ENCODE measurements around the gene SSH2. TPM values are rescaled to one million over a fixed set of nuclear protein-coding genes. Genes with fewer than 3 reads are reported as not detected.

Gene SSH2
- total RNA-seq, 1 experiment from 2014 or later = 8.5 TPM

DNA sequence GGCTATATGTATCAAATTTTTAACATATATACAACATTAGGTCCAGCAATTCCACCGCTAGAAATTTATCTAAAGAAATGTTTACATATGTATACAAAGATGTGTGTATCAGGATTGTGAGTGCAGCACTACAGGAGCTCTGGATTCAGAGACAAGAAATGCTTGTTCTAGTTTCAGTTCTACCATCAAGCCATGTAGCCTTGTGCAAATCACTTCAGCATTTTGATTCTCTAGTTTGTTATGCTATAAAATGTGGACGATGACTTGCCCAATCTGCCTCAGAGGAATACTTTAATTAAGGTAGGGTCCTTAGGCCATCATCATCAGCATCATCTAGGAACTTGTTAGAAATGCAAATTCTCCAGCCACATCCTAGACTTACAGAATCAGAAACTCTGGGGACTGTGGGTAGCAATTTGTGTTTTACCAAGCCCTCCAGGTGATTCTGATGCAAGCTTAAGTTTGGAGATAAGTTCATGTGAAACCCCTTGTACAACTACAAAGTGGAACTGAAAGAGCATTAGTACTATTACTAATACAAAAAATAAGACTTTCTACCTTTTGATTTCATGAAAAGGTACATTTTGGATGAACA, 176.1 kb downstream of the SSH2 start:
- Histone ChIP-seq H3K4me2 (ENCODE audit: low read length) (no peak overlapping the region), H3F3A (ENCODE audit: low read length, unreplicated experiment) (no peaks in the 10 kb centered on the region), H3K4me3 (ENCODE audit: low read length) (no peak overlapping the region), H2AFZ (ENCODE audit: low read length) (no peak overlapping the region), H4K20me1 (ENCODE audit: low read length) (no peaks in the 10 kb centered on the region), H3K9me2 (replicated peaks; ENCODE audit: low read length) (no peaks in the 10 kb centered on the region), H3K36me3 (ENCODE audit: low read depth, low read length) (no peaks in the 10 kb centered on the region), H3K9ac (ENCODE audit: low read length) (no peak overlapping the region), H3K79me2 (ENCODE audit: low read length) (no peaks in the 10 kb centered on the region), H3K27ac (ENCODE audit: low read length) (no peak overlapping the region), H3K9me3 (ENCODE audit: low read length) (no peaks in the 10 kb centered on the region), H3K27me3 (ENCODE audit: low read length) (no peaks in the 10 kb centered on the region), H3K4me1 (ENCODE audit: insufficient read depth, low read length) (peaks cover 9% of the 10 kb centered on the region)
- CTCF ChIA-PET = no interaction called here
- DNase-seq (no peak), ATAC-seq (no peak)
- intact Hi-C loops (cut with micrococcal nuclease) = no loop called here
- POLR2A ChIA-PET (ENCODE audit: unreplicated experiment) = no interaction called here
- TF ChIP-seq EZH2 (IDR thresholded peaks at IDR 0.05; ENCODE audit: low read length, unreplicated experiment) = no peak
- TF ChIP-seq, protein P1, sequence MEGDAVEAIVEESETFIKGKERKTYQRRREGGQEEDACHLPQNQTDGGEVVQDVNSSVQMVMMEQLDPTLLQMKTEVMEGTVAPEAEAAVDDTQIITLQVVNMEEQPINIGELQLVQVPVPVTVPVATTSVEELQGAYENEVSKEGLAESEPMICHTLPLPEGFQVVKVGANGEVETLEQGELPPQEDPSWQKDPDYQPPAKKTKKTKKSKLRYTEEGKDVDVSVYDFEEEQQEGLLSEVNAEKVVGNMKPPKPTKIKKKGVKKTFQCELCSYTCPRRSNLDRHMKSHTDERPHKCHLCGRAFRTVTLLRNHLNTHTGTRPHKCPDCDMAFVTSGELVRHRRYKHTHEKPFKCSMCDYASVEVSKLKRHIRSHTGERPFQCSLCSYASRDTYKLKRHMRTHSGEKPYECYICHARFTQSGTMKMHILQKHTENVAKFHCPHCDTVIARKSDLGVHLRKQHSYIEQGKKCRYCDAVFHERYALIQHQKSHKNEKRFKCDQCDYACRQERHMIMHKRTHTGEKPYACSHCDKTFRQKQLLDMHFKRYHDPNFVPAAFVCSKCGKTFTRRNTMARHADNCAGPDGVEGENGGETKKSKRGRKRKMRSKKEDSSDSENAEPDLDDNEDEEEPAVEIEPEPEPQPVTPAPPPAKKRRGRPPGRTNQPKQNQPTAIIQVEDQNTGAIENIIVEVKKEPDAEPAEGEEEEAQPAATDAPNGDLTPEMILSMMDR (conservative IDR thresholded peaks at IDR 0.05; ENCODE audit: low read depth, low read length) = no peak
- no TSS peak for BruUV-seq (replicated peaks)

DNA sequence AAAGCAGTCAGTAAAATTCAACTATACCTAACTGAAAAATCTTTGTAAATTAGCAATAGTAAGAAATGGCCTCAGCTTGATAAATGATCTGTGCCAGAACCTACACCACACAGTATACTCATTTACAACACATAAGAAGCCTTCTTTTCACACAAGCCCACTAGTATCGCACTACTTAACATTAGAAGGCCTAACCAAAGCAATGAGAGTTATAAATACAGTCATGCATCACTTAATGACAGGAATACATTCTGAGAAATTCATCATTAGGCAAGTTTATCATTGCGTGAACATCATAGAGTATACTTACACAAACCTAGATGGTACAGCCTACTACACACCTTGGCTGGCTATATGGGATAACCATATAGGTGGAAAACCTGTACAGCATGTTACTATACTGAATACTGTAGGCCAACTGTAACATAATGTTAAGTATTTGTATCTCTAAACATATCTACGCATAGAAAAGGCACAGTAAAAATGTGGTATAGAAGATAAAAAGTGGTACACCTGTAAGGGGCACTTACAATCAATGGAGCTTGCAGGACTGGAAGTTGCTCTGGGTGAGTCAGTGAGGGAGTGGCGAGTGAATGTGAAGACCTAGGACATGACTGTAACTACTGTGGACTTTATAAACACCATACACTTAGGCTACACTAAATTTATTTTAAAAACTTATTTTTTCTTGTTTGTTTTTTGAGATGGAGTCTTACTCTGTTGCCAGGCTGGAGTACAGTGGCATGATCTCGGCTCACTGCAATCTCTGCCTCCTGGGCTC, 180.8 kb downstream of the SSH2 start:
- H3K79me2 ChIP-seq (ENCODE audit: low read length) = no peaks in the 10 kb centered on the region
- no peaks in the 10 kb centered on the region for H3K36me3 ChIP-seq (ENCODE audit: low read depth, low read length)
- 0 out of 2 replicates have a peak overlapping the region, but pooled peaks have one; percentile 31 for H3K4me2 ChIP-seq (ENCODE audit: low read length)
- no peak overlapping the region for H3K9ac ChIP-seq (ENCODE audit: low read length)
- CTCF ChIA-PET = interaction anchor here (1.0 kb wide), 1 partner anchor 132 kb away, joined by 3 read pairs; no protein-coding TSS in a partner anchor
- no peak overlapping the region for H2AFZ ChIP-seq (ENCODE audit: low read length)
- H3F3A ChIP-seq (ENCODE audit: low read length, unreplicated experiment) = no peaks in the 10 kb centered on the region
- TF ChIP-seq EZH2 (IDR thresholded peaks at IDR 0.05; ENCODE audit: low read length, unreplicated experiment) = no peak
- TF ChIP-seq, protein P1 (conservative IDR thresholded peaks at IDR 0.05; ENCODE audit: low read depth, low read length) = no peak
- no peaks in the 10 kb centered on the region for H4K20me1 ChIP-seq (ENCODE audit: low read length)
- no peak overlapping the region for H3K4me3 ChIP-seq (ENCODE audit: low read length)
- peak overlapping the region; percentile 16 for H3K27ac ChIP-seq (ENCODE audit: low read length)
- peaks cover 23% of the 10 kb centered on the region for H3K4me1 ChIP-seq (ENCODE audit: insufficient read depth, low read length)
- H3K27me3 ChIP-seq (ENCODE audit: low read length) = no peaks in the 10 kb centered on the region
- H3K9me2 ChIP-seq (replicated peaks; ENCODE audit: low read length) = no peaks in the 10 kb centered on the region
- intact Hi-C loops (cut with micrococcal nuclease) = no loop called here
- no TSS peak for BruUV-seq (replicated peaks)
- no peaks in the 10 kb centered on the region for H3K9me3 ChIP-seq (ENCODE audit: low read length)
- POLR2A ChIA-PET (ENCODE audit: unreplicated experiment) = no interaction called here
- ATAC-seq (peak; percentile 74), DNase-seq (peak; percentile 60)

DNA sequence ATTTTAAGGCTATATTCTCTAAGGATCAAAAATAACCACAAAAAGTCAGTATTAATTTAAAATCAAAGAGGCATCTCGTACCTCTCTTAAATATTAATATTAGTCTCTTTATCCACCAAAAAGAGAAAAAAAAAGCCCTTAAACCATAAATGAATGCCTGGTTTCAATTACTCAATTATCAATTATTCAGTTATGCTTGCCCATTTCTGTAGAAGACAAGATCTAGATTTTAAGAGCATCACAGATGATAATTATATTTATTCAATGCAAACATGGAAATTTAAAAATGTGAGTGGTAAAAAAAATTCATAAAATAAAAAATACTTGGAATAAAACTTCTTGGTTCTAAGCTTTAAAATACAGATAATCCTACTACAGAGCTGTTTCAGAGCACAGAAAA, 181.6 kb downstream of the SSH2 start:
- CTCF ChIA-PET = interaction anchor here (1.0 kb wide), 1 partner anchor 132 kb away, joined by 3 read pairs; no protein-coding TSS in a partner anchor
- H3K4me1 ChIP-seq (ENCODE audit: insufficient read depth, low read length) = peaks cover 26% of the 10 kb centered on the region
- H3K27me3 ChIP-seq (ENCODE audit: low read length) = no peaks in the 10 kb centered on the region
- no peaks in the 10 kb centered on the region for H4K20me1 ChIP-seq (ENCODE audit: low read length)
- no peaks in the 10 kb centered on the region for H3F3A ChIP-seq (ENCODE audit: low read length, unreplicated experiment)
- no peak for DNase-seq
- no peak overlapping the region for H3K4me3 ChIP-seq (ENCODE audit: low read length)
- intact Hi-C loops (cut with micrococcal nuclease) = no loop called here
- no peak overlapping the region for H2AFZ ChIP-seq (ENCODE audit: low read length)
- no TSS peak for BruUV-seq (replicated peaks)
- no peaks in the 10 kb centered on the region for H3K9me2 ChIP-seq (replicated peaks; ENCODE audit: low read length)
- no peaks in the 10 kb centered on the region for H3K79me2 ChIP-seq (ENCODE audit: low read length)
- no peak overlapping the region for H3K4me2 ChIP-seq (ENCODE audit: low read length)
- H3K9ac ChIP-seq (ENCODE audit: low read length) = no peak overlapping the region
- peak overlapping the region; percentile 16; the same call in 1 of the 2 replicates for H3K27ac ChIP-seq (ENCODE audit: low read length)
- TF ChIP-seq, protein P1 (conservative IDR thresholded peaks at IDR 0.05; ENCODE audit: low read depth, low read length) = no peak
- TF ChIP-seq EZH2 (IDR thresholded peaks at IDR 0.05; ENCODE audit: low read length, unreplicated experiment) (no peak), EZH2phosphoT487 (IDR thresholded peaks at IDR 0.05; ENCODE audit: borderline replicate concordance, low read length) (no peak)
- POLR2A ChIA-PET (ENCODE audit: unreplicated experiment) = no interaction called here
- no peaks in the 10 kb centered on the region for H3K9me3 ChIP-seq (ENCODE audit: low read length)
- no peak for ATAC-seq
- H3K36me3 ChIP-seq (ENCODE audit: low read depth, low read length) = no peaks in the 10 kb centered on the region

Measured in PC-3 (cell line).